Suprapubic skin (tissue), 4 donors: ENCODE measurements around the gene ZNF394. TPM values are rescaled to one million over a fixed set of nuclear protein-coding genes. Genes with fewer than 3 reads are reported as not detected.

Source experiments
- DNase-seq, 2 donors: peaks; one replicate each; pipeline ENCODE4 v3.0.0-alpha.2; 2019; ENCODE audit warnings: low spot score in 2 of 2
- H3K27ac ChIP-seq: fragments of 200-600 bp; sonication (generic); one replicate; pipeline ENCODE4 v1.5.1; 2019
- H3K27me3 ChIP-seq: fragments of 200-600 bp; sonication (generic); one replicate; pipeline ENCODE4 v1.5.1; 2019
- H3K36me3 ChIP-seq: fragments of 200-600 bp; sonication (generic); one replicate; pipeline ENCODE4 v1.5.1; 2019
- H3K4me1 ChIP-seq: fragments of 200-600 bp; sonication (generic); one replicate; pipeline ENCODE4 v1.5.1; 2019
- H3K4me3 ChIP-seq: fragments of 200-600 bp; sonication (generic); one replicate; pipeline ENCODE4 v1.5.1; 2019; ENCODE audit warnings: mild to moderate bottlenecking
- H3K9me3 ChIP-seq: fragments of 200-600 bp; sonication (generic); one replicate; pipeline ENCODE4 v1.5.1; 2019
- EP300 ChIP-seq: sonication (generic); formaldehyde crosslinking; IDR thresholded peaks from one replicate; pipeline ENCODE4 v1.6.1; 2017; ENCODE audit warnings: antibody characterized with exemption
- POLR2A ChIP-seq, 2 donors: fragments of 450-650 bp; IDR thresholded peaks; one replicate each; pipeline ENCODE4 v1.6.1; 2017; ENCODE audit warnings: antibody characterized with exemption in 2 of 2, mild to moderate bottlenecking in 2 of 2, moderate library complexity in 2 of 2
- POLR2AphosphoS5 ChIP-seq, 3 donors: sonication (generic); formaldehyde crosslinking; IDR thresholded peaks; one replicate each; pipeline ENCODE4 v1.6.1; 2017; ENCODE audit warnings: antibody characterized with exemption in 3 of 3
- WGBS: methylation state at CpG from one replicate; pipeline ENCODE4 v1.1.5; 2018; 5-methylcytosine and 5-hydroxymethylcytosine counted together
- total RNA-seq, 4 donors: library from RNA; depleted of rRNA; stranded (reverse); fragments of >200 nt; gene quantifications; one replicate each; pipeline ENCODE4 v1.1.0, GENCODE V29; 2016
- TF ChIP-seq, protein P1 (sequence below), 2 donors: fragments of 200-600 bp in 1 of 2; fragments of 450-650 bp in 1 of 2; sonication (generic) in 1 of 2; IDR thresholded peaks; one replicate each; pipeline ENCODE4 v1.5.1; 2016 to 2019; ENCODE audit warnings: antibody characterized with exemption in 2 of 2, mild to moderate bottlenecking in 1 of 2, moderate library complexity in 1 of 2

The ZNF394 gene
- total RNA-seq, 4 donors from 2014 or later: 39.4 to 63.2 (median 53.9) TPM

DNA sequence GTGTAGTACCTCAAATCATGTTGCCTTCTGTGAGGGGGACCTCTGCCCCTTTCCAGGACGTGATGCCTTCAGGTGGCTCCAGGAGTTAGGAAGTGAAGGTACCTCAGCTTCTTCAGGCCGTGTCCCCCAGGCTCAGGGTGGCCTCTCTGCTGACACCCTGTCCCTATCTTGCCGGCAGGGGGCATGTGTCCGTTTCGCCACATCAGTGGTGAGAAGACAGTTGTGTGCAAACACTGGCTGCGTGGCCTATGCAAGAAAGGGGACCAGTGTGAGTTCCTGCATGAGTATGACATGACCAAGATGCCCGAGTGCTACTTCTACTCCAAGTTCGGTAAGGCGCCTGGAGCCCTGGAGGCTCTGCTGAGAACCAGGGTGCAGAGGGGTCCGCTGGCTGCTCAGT, 52.1 kb downstream of the ZNF394 start:
- Histone ChIP-seq H3K4me1 (peaks cover 7% of the 10 kb centered on the region), H3K4me3 (no peak overlapping the region), H3K27ac (no peak overlapping the region), H3K9me3 (no peaks in the 10 kb centered on the region), H3K27me3 (no peaks in the 10 kb centered on the region), H3K36me3 (peaks cover 95% of the 10 kb centered on the region)
- TF ChIP-seq, protein P1, sequence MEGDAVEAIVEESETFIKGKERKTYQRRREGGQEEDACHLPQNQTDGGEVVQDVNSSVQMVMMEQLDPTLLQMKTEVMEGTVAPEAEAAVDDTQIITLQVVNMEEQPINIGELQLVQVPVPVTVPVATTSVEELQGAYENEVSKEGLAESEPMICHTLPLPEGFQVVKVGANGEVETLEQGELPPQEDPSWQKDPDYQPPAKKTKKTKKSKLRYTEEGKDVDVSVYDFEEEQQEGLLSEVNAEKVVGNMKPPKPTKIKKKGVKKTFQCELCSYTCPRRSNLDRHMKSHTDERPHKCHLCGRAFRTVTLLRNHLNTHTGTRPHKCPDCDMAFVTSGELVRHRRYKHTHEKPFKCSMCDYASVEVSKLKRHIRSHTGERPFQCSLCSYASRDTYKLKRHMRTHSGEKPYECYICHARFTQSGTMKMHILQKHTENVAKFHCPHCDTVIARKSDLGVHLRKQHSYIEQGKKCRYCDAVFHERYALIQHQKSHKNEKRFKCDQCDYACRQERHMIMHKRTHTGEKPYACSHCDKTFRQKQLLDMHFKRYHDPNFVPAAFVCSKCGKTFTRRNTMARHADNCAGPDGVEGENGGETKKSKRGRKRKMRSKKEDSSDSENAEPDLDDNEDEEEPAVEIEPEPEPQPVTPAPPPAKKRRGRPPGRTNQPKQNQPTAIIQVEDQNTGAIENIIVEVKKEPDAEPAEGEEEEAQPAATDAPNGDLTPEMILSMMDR (IDR thresholded peaks at IDR 0.05): no peak
- no peak for TF ChIP-seq EP300
- no peak for TF ChIP-seq POLR2AphosphoS5 (IDR thresholded peaks at IDR 0.05)
- no peak for TF ChIP-seq POLR2A (IDR thresholded peaks at IDR 0.05)
- DNase-seq: no peak
- 90% methylated on average over 10 of the region's 10 CpGs for WGBS

DNA sequence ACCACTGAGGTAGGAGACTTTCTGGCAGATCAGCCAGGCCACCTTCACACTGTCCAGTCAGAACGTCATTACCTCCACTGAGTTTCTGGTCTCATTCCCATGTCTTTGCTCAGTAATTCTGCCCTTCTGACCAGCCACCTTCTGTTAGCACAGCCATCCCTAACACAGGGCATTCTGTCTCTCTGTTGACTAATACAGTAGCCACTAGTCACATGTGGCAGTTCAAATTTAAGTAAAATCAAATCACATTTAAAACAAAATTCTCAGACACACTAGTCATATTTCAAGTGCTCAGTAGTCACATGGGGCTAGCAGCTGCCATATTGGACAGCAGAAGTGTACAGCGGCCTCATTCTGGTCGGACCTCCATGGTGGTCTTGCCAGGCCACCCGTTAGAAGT, 54.0 kb downstream of the ZNF394 start:
- H3K27me3 ChIP-seq: no peaks in the 10 kb centered on the region
- no peak overlapping the region for H3K4me3 ChIP-seq
- peaks cover 80% of the 10 kb centered on the region for H3K36me3 ChIP-seq
- DNase-seq: no peak
- TF ChIP-seq, protein P1 (IDR thresholded peaks at IDR 0.05): no peak
- no peak for TF ChIP-seq POLR2A (IDR thresholded peaks at IDR 0.05)
- TF ChIP-seq EP300: no peak
- no peak for TF ChIP-seq POLR2AphosphoS5 (IDR thresholded peaks at IDR 0.05)
- H3K4me1 ChIP-seq: peaks cover 11% of the 10 kb centered on the region
- no peaks in the 10 kb centered on the region for H3K9me3 ChIP-seq
- no peak overlapping the region for H3K27ac ChIP-seq
- WGBS: 87% methylated on average over 4 of the region's 4 CpGs

Other genes with a start within 250 kb of the ZNF394 start
- gene MYH16, start 227.4 kb downstream of the ZNF394 start, total RNA-seq: not detected
- 100 to 1,000 TPM in 3 of 4 donors, 10 to 100 TPM in 1; 98.1 to 169 (median 140) TPM for gene ARPC1A, start 174.4 kb downstream of the ZNF394 start, total RNA-seq
- 10 to 100 TPM; 48.9 to 66.9 (median 64.2) TPM for gene ARPC1B, start 125.6 kb downstream of the ZNF394 start, total RNA-seq
- 10 to 100 TPM; 47.2 to 68.5 (median 48.3) TPM for gene PDAP1, start 91.7 kb downstream of the ZNF394 start, total RNA-seq
- gene BUD31, start 91.3 kb downstream of the ZNF394 start, total RNA-seq: 10 to 100 TPM; 50.3 to 71.4 (median 60.3) TPM
- 10 to 100 TPM in 2 of 4 donors, 1 to 10 TPM in 2; 7.7 to 14.8 (median 10.7) TPM for gene PTCD1, start 61.5 kb downstream of the ZNF394 start, total RNA-seq
- 10 to 100 TPM; 35.0 to 59.9 (median 41.7) TPM for gene CPSF4, start 61.3 kb downstream of the ZNF394 start, total RNA-seq
- 100 to 1,000 TPM; 463 to 798 (median 745) TPM for gene ATP5MF, start 34.1 kb downstream of the ZNF394 start, total RNA-seq
- 10 to 100 TPM in 1 of 4 donors, 1 to 10 TPM in 3; 4.4 to 16.3 (median 5.3) TPM for gene ZNF789, start 27.4 kb downstream of the ZNF394 start, total RNA-seq
- 1 to 10 TPM; 5.7 to 8.5 (median 7.4) TPM for gene ZKSCAN5, start 4.4 kb upstream of the ZNF394 start, total RNA-seq
- 1 to 10 TPM; 2.7 to 6.9 (median 5.0) TPM for gene FAM200A, start 51.8 kb upstream of the ZNF394 start, total RNA-seq
- 100 to 1,000 TPM; 122 to 240 (median 146) TPM for gene ZNF655, start 58.4 kb upstream of the ZNF394 start, total RNA-seq
- 1 to 10 TPM; 1.4 to 6.8 (median 2.1) TPM for gene TMEM225B, start 98.0 kb upstream of the ZNF394 start, total RNA-seq
- 10 to 100 TPM; 15.3 to 46.1 (median 20.0) TPM for gene ZSCAN25, start 116.7 kb upstream of the ZNF394 start, total RNA-seq
- gene CYP3A5, start 179.7 kb upstream of the ZNF394 start, total RNA-seq: 100 to 1,000 TPM in 1 of 4 donors, 10 to 100 TPM in 3; 50.0 to 448 (median 92.1) TPM
- under 1 TPM in 1 of 4 donors, not detected in 3; 0.49 TPM for gene CYP3A7, start 234.9 kb upstream of the ZNF394 start, total RNA-seq